GM19025 (cell line): Measurements from ENCODE around the gene ACYP2.

Experiments used
- ATAC-seq: cut with Tn5 transposase; IDR thresholded peaks from one replicate; pipeline ENCODE4 v1.9.1; 2021; ENCODE audit warnings: mild to moderate bottlenecking, low read depth, moderate library complexity; ENCODE audit not compliant: unreplicated experiment

Gene ACYP2

DNA sequence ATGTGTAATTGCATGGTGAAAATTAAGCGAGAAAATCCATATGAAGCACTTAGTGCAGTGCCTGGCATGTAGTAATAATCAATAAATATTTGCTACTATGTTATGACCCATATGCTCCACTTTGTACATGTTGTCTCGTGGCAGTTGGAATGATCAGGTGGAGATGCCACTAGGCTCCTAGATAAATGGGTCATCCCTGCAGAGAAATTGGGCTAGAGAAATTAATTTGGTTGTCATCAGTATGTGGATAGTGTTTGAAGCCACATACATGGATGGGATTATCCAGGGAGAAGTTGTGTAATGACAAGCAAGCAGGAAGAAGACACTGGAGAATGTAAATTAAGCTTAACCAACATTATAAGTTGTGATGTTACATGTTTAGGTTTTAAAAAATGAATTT, 33.0 kb downstream of the ACYP2 start:
- no peak for ATAC-seq

DNA sequence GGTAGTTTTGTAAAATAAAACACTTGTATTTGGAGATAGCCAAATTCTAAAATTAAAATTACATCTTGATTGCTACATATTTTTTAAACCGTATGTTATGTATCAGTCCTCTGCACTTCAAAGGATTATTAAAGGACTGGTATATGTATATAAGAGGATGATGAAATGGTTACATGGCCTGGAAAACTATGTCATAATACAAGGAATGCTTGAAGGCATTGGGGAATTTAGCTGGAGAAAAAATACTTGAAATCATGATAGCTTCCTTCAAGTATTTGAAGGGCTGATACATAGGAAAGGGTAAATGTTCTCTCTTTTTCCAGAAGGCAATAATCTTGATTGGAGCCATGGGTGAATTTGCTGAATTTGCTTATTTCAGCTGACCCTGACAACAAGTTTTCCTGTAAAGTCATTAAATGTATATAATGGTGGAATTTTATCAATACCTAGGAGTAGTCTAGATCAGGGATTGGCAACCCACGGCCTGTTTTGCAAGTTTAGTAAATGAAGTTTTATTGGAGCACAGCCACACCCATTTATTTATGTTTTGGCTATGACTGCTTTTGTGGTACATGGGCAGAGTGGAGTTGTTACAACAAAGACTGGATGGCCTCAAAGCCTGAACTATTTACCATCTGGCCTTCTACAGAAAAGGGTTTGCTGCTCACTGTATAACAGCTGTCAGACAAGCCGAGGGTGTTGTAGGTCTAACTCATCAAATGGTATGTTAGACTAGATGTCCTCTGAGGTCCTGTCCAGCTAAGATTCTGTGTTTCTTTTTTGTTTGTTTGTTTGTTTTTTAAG, 34.4 kb downstream of the ACYP2 start:
- ATAC-seq: no peak

DNA sequence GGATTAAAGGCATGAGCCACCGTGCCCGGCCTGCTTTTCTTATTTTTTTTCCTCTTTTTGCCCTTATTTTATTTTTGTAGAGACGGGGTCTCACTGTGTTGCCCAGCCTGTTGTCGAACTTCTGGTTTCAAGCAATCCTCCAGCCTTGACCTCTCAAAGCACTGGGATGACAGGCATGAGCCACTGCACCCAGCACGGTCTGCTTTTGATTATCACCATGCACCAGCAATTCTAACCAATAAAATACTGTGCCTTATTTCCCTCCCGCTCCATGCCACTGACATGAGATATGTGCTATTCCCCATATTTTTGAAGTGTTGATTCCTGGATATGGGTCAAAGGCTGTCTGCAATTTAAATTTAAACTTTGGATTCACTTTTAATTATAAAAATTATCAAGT, 42.9 kb downstream of the ACYP2 start:
- no peak for ATAC-seq

DNA sequence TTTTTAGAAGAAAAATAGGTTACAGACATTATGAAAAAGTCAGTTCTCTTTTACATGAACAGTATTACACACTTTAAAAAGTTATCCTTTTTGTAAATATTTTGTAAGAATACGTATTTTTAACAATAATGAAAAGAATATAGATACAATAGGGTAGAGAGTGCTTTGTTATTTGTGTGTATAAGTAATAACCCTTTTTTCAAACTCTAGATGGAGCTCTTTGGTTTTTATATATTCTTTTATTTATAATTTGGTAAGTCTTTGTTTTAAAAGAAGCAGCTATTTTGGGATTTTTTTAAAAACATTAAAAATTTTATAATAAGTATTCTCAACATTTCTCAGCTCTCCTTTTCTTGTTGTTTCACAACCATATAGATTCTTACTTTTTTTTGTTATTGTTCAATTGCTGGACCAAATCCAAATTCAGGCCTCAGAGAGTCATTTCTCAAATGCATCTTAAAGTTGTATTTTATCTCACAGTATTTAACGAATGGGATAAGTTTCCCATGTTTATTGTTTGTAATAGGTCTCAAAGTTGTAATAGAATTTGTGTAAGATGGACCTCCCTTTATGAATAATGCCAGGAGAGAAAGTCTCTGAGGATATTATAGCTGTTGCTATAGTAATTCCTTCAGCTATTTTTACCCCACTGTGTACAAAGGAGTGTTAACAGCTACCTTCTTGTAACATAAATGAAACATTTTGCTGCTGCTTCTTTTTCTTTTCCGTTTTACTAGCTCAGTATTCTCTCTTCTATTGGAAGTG, 46.4 kb downstream of the ACYP2 start:
- ATAC-seq: no peak

DNA sequence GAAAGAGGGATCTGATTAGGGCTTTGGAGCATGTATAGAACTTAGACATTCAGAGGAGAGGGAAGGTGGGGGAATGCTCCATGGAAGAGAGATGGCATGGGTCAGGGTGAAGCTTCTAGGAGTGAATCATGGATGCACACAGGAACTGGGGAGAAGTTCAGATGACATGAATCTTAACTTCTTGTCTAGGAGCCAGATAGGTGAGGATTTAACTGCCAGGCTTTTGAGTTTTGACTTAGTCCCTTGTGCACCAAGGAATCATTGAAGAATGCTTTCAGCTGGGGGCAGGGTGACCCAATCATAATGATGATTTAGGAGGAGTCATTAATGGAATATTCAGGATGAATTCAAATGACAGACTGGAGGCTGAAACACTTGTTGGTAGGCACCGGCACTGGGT, 48.7 kb downstream of the ACYP2 start:
- ATAC-seq: no peak

DNA sequence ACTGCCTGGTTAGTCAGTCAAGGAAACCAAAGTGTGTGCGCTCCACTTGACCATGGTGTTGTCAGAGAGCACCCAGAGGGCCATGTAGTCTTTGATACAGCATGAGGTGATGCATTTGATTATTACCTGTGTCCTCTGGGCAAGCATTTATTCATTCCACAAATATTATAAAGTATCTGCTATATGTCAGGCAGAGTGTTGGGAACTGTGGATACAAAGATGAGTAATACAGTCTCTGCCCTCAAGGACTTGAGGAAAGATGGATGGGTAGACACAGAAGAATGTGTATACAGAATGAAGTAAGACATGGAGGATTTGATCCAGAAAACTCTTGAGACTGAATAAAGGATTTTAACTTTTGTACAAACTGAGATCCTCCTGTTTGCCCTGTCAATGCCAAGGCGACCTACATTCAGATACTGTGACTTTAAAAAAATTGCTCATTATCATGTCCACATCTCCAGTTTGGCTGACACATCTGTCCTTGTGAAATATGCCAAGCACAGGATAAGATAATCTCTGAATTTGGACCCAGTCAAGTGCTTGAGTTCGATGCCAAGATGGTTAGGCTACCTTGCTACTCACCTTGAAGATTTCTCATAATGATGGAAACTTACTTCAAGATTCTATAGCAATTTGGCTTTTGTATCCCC, 50.8 kb downstream of the ACYP2 start:
- ATAC-seq: no peak

DNA sequence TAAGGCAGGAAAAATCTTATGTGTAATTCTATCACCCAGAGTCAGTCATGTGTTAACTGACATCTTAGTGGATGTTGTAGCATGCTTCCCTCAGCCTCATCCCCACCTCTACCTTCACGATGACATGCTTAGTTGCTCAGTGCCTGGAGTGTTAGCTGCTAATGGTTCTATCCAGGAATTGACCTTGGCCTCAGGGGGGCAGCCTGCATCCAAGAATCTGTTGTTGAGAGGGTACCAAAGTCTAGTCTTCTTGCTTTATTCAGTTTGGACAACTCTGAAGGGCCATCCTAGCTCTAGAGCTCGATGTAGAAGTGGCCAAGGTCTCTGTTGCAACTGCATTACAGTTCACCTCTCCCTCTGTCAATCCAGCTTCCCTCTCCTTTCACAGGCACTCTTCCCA, 61.2 kb downstream of the ACYP2 start:
- ATAC-seq: no peak

DNA sequence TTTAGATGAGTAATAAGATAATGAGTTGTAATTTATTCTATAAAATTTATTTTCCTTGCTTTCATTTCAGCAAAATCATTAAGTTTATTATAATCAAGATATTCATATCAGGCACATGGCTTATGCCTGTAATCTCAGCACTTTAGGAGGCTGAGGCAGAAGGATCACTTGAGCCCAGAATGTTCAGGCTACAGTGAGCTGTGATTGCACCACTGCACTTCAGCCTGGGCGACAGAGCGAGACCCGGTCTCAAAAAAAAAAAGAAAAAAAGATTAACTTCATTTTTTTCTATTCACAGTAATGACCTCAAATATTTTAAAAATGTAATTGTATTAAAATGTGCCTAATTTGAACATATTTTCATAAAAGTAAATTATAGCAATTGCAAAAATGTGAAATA, 67.9 kb downstream of the ACYP2 start:
- no peak for ATAC-seq

DNA sequence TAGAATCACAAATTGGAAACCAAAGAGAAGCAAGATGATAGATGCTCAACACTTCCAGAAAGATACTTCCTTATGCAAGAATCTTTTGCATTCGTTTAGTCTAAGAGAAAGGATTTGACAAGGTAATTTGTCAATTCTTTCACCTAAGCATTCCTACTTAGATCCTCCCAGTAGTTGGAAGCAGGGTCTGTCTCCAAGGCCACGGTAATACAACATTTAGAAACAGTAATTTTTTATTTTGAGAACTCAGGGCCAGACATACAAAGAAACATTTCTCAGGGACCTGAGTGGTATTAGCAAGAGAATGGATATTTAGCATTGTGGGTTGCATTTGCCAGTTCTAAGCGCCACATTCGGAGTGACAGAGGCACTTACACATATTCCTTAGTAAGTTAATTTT, 68.6 kb downstream of the ACYP2 start:
- no peak for ATAC-seq

DNA sequence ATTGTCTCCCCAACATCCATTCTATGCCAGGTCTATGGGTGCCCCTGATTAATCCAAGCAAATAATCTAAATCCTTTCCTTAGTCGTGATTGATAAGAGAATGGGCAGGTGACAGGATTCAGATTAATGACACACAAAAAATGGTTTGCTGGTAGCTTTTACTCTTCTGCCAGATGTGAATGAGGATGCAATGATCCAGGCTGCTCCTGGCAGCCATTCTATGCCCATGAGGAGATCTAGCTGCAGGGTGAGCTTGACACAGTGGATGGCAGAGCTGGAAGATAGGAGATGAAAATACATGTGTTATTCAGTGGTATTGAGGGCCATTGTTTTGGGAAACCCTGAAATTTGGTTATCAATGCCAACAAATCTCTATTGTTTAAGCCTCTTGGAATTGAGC, 69.7 kb downstream of the ACYP2 start:
- no peak for ATAC-seq

DNA sequence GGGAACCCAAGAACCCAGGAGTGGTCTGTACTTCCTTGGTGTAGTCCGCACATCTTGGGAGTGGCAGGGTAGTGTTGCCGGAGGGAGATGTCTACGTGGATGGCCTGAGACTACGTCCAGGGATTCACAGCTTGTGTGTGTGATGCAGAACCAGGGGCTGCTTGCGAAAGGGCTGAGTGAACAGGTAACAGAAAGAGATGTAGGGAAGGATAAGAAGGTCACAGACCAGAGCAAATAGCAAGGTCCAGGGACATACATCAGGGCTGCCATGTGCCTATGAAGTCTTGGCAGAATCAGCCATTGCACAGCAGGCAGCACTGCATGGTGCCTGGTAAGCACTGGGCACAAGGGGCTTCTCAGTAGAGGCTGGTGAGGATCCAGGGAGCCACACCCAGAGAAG, 71.9 kb downstream of the ACYP2 start:
- ATAC-seq: no peak

DNA sequence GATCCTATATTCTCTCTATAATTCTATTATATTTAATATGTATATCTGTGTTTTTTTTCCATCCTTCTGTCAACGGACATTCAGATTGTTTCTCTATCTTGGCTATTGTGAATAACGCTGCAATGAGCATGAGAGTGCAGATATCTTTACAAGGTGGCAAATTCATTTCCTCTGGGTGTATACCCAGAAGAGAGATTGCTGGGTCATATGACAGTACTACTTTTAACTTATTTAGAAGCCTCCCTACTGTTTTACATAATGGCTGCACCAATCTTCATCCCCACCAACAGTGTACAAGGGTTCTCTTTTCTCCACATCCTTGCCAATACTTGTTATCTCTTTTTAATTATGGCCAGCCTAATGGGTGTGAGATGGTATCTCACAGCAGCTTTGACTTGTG, 74.1 kb downstream of the ACYP2 start:
- no peak for ATAC-seq

DNA sequence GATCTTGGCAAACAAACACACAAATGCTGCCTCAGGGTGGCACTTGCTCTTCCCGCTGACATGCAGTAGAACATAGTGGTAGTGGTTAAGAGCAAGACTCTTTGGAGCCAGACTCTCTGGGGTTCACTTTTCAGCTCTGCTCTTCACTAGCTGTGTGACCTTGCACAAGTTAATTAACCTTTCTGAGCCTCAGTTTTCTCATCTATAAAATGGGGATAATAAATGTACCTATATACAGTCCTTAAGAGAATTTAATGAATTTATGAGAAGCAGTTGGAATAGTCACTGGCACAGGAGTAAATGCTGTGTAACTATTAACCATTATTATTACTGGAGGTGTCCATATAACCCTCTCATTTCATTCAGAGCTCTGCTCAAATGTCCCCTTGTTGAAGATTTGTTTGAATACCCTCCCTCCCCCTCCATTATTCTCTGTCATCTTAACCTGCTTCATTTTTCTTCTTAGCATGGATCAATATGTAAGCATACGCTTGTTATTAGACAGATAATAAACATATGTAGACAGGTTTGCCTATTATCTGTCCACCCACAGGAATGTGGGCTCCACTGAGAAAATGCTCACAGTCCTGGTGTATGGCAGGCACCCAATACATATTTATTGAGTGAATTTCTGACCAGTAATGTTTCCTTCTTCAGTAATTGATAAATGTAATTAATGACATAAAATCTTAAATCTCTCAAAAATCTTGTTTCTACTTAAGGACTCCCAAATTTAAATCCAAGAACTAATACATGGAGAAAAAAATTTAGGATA, 76.1 kb downstream of the ACYP2 start:
- no peak for ATAC-seq

DNA sequence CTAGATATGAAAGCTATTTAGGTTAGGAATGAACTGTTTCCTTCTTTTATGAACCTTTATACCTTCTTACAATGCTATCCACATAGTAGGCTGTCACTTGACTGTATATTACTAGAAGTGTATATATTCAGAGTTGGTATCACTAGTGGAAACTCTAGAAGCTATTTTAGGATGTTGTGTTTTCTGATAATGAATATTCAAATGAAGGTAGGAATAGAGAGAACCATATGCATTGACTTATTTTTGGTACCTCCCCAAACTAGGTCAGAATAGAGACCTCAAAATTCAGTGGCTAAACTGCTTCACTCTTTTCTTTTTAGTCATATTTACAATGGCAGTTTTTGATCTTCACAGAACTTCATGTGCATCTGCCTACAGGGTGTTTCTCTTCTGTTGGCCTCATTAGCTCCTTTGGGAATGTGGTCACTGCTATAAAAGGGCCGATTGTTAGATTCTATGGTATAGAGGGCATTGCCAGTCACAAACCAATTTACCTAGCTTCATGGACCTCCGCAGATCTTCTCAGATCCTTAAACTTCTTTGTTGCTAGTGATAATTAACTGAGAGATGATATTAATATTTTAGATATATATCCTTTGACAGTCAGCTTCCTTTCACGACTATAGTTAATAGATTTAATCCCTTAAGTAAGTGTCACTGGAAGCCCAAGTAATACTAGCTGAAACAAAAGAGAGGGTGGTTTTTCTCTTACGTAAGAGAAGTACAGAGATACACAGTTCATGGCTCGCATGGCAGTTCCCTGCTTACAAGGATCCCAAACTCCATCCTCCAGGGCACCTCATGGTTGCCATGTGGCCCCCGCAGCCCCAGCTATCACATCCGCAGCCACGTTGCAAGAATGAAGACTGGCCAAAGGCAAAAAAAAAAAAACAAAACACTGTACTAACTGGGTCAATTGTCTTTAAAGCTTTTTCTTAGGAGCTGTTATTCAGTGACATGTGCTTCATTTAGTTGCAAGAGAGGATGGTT, 79.6 kb downstream of the ACYP2 start:
- no peak for ATAC-seq

DNA sequence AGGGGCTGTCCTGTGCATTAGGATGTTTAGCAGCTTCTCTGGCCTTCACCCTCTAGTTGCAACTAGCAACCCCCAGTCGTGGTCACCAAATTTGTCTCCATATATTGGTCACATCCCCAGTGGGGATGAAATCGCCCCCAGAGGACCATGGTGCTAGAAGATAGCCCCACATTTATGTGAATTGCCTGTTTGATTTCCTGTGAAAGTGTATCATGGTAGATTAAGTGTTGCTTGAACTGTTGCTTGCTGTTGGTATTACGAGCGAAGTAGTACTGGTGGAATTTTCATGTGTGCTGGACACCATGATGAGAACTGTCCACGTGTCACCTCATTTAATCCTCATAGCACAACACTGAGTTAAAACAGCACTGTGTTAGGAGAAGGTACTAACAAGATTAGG, 81.2 kb downstream of the ACYP2 start:
- ATAC-seq: no peak

DNA sequence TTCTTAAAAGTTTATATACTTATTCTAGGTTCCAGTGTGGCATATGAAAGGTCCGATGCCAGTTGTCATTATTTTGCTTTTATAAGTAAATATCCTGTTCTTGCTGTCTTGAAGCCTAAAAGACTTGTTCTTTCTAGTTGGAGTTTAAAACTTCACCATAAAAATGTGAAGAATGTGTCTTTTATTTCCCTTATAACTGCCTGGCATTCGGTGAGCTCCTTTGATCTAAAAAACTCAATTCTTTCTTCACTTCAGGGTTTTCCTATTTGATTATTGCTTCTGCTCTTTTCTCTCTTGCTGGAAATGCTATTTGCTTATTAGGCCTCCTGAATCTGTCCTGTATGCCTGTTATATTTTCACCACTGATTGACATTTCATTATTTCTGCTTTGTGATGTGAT, 89.1 kb downstream of the ACYP2 start:
- no peak for ATAC-seq

DNA sequence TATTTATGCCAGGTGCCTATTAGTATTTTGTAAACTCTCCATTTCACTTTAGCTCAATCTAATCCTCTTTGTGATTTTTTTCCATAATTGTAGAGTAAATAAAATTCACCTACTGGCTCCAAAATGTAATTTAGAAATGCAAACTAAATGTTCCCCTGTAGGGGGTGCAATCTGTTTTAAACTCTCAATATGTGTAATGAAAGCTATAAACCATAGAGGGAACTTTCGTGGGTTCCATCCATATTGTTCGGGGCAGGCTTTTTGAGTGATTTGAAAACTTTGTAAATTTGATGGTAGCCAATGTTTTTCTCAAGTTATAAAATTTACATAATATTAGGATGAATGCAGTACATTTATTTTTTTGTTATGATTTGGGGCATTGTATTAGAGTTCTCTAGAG, 91.2 kb downstream of the ACYP2 start:
- no peak for ATAC-seq

DNA sequence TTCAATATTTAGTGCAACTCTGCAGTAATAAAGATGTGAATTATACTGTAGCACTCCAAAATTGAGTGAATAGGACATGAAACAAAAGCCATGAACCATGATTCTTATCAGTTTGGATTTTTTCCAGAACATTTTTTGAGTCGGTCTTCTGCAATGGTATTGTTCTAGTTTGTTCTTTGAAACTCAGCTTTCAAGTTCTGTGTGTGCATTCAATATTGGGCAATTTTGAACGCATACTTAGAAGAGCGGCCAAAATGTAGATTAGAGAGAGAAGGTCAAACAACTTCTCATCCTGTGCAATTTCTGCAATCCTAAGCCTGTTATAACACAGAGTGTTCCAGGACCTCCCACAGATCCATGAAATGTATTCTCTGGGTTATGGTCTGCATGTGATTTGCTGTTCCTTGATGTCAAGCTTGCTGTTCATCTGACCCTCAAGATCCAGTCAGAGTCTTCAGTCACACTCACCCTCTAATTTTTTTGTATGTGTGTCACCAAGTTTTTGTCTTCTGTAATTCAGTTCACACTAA, 92.3 kb downstream of the ACYP2 start:
- no peak for ATAC-seq
